ENCODE measurements around the gene VSX1. TPM values are rescaled to one million over a fixed set of nuclear protein-coding genes. Genes with fewer than 3 reads are reported as not detected.

Gene VSX1
- total RNA-seq, 1 donor, result not detected

- DNase-seq (ENCODE audit: low read depth), result peak; percentile 93
- no peak for TF ChIP-seq CTCF (IDR thresholded peaks at IDR 0.05; ENCODE audit: insufficient read depth, low read length)
- no peak overlapping the region for H3K4me3 ChIP-seq (ENCODE audit: low read depth, low read length)
These were observed 41.5 kb downstream of the VSX1 start for GRCh38 chr20:25040438-25040831.

DNA sequence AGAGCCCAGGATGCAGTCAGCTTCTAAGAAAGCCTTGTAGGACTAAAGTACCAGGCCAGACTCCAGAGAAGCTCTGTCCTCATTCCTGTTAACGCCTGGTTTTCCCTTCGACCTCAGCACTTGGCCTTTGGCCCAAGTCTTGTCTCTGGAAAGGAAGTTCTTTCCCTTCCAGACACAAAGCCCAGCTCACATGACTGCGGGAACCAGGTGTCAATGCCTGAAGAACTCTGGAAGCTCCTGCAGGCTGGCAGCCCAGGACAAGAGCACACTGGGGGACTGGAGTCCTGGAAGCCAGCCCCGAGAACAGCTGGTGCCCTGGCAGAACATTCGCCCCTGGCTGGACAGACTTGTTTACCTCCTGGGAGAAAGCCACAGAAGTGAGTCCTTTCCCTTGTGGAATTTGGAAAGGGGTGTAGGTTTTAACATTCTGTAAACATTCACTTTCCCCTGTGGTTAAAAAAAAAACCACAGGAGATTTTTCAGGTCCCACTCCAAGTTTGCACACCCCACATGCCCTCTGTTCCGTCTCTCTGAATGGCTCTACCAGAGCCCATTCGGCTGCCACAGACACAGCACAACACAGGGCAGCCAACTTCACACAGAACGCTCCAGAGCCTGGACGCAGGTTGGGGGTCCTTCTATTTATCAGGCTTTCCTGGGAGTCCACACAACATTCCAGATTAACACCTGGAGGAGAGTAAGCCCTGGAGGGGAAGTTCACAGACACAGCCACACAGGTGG, 42.1 kb downstream of the VSX1 start:
- peak; percentile 97 for DNase-seq (ENCODE audit: low read depth)
- no peak overlapping the region for H3K4me3 ChIP-seq (ENCODE audit: low read depth, low read length)
- no peak for TF ChIP-seq CTCF (IDR thresholded peaks at IDR 0.05; ENCODE audit: insufficient read depth, low read length)

- H3K4me3 ChIP-seq (ENCODE audit: low read depth, low read length), result no peak overlapping the region
- DNase-seq (ENCODE audit: low read depth), result no peak
- TF ChIP-seq CTCF (IDR thresholded peaks at IDR 0.05; ENCODE audit: insufficient read depth, low read length), result no peak
These were observed 43.3 kb downstream of the VSX1 start for GRCh38 chr20:25038591-25039015.

- H3K4me3 ChIP-seq (ENCODE audit: low read depth, low read length), result no peak overlapping the region
- TF ChIP-seq CTCF (IDR thresholded peaks at IDR 0.05; ENCODE audit: insufficient read depth, low read length), result no peak
- DNase-seq (ENCODE audit: low read depth), result no peak
These were observed 43.9 kb downstream of the VSX1 start for GRCh38 chr20:25038103-25038410.

DNA sequence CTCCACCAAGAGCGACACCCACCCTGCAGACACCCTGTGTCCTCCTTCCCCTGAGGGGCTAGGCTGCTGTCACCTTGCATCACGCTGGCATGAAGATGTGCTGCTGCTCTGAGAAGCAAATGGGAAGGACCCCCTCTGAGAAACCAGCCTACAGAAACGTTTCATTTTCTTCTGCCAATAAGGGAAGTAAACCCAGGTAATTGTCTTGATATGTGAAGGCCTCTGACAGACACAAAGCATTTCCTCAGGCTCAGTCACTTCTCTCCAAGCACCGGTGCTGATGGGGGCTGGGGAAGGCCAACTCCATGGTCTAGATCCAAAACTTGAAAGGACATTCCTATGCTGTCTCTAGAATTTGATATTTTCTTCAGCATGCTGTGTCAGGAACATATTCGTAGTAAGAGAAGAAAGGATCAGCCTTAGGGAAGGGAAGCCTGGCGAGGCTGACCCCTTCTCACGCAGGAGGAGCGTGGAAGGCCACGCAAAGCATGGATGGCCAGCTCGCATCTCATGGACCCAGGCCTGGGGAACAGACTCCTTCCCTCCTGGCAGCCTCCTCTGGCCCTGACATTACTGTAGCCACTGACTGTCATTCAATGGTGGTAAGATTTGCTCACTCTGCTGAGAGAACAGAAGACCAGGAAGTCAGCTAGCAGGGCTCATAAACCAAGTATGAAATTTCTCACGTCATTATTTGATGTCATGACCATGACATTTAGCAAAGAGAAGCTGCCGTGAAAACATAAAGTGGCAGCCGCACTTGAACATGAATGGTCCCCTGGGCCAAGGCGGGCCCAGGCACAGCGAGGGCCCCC, 44.4 kb downstream of the VSX1 start:
- no peak for DNase-seq (ENCODE audit: low read depth)
- no peak for TF ChIP-seq CTCF (IDR thresholded peaks at IDR 0.05; ENCODE audit: insufficient read depth, low read length)
- H3K4me3 ChIP-seq (ENCODE audit: low read depth, low read length), result no peak overlapping the region

GRCh38 chr20:25036331-25036936, 45.5 kb downstream of the VSX1 start:
- H3K4me3 ChIP-seq (ENCODE audit: low read depth, low read length), result no peak overlapping the region
- no peak for DNase-seq (ENCODE audit: low read depth)
- no peak for TF ChIP-seq CTCF (IDR thresholded peaks at IDR 0.05; ENCODE audit: insufficient read depth, low read length)

Measured in fibroblast of the aortic adventitia (primary cell).